ENCODE data around the gene RNF26. TPM values are rescaled to one million over a fixed set of nuclear protein-coding genes. Genes with fewer than 3 reads are reported as not detected.
A peak's percentile ranks its signal among the peaks of the same experiment; 100 is the strongest.

Gene RNF26
- polyA plus RNA-seq, 4 donors = 28.1 to 40.8 (median 32.7) TPM

DNA sequence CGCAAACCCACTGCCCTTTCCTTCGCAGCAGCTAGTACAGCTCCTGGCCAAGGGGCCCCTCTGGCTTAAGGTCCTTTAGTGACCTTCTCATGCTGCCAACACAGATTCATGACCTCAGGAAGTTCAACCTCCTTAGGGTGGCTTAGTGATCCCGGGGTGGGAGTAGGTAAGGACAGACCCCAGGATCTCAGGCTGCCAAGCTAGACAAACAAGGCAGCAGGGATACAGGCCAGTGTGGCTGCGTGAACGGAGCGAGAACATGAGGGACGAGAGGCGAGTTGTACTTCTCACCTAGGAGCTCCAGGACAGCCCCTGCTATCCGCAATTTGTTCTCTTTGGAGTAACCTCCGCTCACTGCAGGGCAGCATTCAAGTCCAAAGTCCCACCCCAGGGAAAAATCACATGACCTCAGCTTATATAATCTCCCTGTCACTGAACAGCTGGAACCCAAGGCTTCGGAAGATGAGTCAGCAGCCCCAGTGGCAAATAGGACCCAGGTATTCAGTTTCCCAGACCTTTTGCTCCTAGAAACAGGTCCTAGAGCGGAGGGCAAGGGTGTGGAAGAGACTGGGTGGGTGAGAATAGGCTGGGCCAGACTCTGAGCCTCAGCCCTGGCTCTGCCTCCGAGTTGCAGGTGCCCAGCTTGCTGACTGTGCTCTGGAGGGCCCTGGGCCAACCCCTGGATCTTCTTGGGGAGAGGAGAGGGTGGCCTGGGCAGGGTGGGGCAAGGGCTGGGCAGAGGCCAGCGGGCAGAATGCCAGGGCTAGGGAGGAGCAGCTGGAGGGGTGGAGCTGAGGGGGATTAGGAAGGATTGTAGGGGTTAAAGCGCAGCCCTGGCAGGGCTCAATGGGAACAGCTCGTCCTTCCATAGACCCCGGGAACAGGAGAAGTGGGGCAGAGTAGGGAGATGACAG lies 34.1 kb downstream of the RNF26 start:
- no peak for DNase-seq (ENCODE audit: low read depth in 4 of 4, low spot score in 2 of 4)

- DNase-seq (ENCODE audit: low read depth in 4 of 4, low spot score in 2 of 4) = no peak
Observed at GRCh38 chr11:119369132-119369925, 35.0 kb downstream of the RNF26 start.

DNA sequence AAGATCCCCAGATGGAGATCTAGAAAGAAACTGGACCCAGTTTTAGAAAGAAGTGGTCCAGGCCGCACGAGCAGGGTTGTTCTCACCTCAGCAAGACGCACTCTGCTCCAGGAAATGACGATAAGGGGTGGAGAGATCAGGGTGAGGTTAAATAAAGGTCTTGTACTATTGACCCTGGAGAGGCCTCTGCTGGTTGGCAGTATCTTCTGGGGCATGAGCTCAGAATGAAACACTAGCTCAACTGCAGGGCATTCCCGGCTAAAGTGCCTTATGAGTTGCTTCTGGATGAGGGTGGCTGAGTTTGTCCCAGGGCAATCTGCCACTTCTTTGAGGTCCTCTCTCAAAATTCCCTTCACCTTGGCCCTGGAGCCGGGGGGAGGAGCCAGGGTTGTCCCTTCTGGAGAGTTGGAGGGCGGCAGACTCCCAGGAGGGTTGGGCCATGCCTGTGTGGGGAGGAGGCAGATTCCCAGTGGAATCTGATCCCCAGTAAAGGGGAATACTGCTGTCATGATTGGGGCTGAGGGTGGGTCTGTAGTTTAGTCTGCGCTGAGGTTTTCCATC lies 36.2 kb downstream of the RNF26 start:
- no peak for DNase-seq (ENCODE audit: low read depth in 4 of 4, low spot score in 2 of 4)

GRCh38 chr11:119371067-119371601 lies 36.8 kb downstream of the RNF26 start:
- DNase-seq (ENCODE audit: low read depth in 4 of 4, low spot score in 2 of 4) = no peak

DNA sequence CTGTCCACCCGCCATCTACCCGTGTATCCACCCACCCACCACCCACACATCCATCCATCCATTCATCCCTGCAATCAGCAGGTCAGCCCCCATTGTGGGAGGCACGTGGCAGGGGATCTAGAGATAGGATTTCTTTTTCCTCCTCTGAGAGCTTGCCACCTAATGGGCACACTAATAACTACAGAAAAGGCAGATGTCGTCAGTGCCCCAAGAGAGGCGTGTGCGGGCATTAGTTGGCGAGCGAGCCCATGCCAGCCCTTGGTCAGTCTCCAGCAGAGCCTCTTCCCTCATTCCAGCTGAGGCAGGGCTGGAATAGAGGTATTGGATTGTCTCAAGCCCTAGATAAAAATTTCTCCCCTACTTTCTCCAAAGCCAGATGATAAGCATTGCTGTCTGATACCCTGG lies 37.5 kb downstream of the RNF26 start:
- DNase-seq (ENCODE audit: low read depth in 4 of 4, low spot score in 2 of 4) = no peak

DNA sequence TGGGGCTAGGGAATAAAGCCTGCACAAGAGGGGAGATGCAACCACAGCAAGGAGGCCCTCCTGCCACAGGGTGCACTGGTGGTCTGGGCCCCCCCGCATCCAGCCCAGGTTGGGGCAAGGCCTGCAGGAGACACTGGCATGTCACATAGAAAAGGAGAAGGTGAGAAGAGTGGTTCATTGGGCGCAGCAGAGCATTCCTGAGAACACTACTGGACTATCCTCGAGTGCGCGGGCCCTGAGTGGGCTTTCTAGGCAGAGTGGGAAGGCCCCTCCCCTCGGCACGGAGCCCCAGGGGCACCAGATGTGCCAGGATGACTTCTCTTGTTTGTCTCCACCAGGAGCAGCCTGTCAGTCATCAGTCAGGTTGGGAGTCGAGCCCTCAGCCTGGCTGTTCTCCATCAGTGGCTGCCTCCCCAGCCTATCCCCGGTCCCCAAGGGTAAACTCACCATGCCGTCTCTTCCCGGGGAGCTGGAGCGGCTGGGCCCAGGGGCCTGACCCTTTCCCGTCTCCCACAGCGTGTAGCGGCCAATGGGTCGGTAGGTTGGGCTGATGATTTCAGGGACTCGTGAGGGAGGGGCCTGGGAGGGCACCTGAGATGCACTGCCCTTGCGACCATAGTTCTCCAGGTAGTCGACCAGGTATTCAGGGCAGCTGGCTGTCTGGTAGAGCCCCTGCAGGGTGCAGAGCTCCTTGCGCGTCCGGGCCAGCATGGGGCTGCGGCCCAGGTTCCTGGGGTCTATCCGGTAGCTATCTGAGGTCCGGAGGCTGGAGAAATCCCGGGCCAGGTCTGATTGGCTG lies 38.1 kb downstream of the RNF26 start:
- DNase-seq (ENCODE audit: low read depth in 4 of 4, low spot score in 2 of 4) = no peak

- no peak for DNase-seq (ENCODE audit: low read depth in 4 of 4, low spot score in 2 of 4)
Observed at GRCh38 chr11:119373059-119373920, 39.0 kb downstream of the RNF26 start.

- peak in 1 of 4 donors; percentile 79 for DNase-seq (ENCODE audit: low read depth in 4 of 4, low spot score in 2 of 4)
Observed at GRCh38 chr11:119373921-119374631, 39.7 kb downstream of the RNF26 start.

GRCh38 chr11:119374632-119375336 lies 40.5 kb downstream of the RNF26 start:
- no peak for DNase-seq (ENCODE audit: low read depth in 4 of 4, low spot score in 2 of 4)

DNA sequence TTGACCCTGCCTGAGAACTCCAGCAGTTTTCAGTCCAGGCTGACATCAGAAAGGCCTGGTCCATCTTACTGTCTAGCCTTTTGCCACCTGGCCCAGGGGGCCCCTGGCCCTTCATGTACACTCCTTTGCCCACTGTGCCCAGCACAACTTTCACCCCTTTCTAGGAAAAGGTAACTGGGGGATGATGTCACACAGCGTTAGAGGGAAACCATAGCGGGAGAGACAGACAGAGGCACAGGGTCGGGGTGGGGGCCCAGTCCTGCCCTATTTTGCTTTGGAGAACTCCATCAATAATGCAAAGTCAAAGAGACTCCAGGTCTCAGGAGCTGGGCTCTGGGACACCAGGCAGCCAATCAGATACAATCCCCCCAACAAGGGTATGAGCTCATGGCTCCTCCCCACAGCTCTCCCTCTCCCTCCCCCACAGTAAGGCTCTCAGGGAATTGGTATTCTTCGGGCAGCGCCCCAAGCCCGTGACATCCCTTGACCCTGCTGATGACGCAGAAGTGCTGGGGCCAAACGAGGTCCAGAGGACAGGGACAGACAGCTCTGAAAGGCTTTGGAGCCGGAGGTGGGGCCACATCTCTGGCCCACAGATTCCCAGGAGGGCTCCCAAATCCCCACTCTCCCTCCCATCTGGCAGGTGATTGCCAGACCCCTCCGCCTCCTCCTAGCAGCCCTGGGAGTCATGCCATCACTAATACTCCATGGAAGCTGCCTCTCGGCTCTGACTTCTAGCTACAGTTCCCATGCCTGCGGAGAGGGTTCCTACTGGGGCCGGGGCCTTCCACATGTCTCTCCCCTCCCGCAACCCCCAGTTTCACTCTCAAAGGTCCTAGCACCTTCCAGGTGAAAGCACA lies 41.2 kb downstream of the RNF26 start:
- DNase-seq (ENCODE audit: low read depth in 4 of 4, low spot score in 2 of 4) = no peak

GRCh38 chr11:119376197-119376847 lies 42.0 kb downstream of the RNF26 start:
- DNase-seq (ENCODE audit: low read depth in 4 of 4, low spot score in 2 of 4) = no peak

GRCh38 chr11:119377112-119377901 lies 43.0 kb downstream of the RNF26 start:
- DNase-seq (ENCODE audit: low read depth in 4 of 4, low spot score in 2 of 4) = no peak

DNA sequence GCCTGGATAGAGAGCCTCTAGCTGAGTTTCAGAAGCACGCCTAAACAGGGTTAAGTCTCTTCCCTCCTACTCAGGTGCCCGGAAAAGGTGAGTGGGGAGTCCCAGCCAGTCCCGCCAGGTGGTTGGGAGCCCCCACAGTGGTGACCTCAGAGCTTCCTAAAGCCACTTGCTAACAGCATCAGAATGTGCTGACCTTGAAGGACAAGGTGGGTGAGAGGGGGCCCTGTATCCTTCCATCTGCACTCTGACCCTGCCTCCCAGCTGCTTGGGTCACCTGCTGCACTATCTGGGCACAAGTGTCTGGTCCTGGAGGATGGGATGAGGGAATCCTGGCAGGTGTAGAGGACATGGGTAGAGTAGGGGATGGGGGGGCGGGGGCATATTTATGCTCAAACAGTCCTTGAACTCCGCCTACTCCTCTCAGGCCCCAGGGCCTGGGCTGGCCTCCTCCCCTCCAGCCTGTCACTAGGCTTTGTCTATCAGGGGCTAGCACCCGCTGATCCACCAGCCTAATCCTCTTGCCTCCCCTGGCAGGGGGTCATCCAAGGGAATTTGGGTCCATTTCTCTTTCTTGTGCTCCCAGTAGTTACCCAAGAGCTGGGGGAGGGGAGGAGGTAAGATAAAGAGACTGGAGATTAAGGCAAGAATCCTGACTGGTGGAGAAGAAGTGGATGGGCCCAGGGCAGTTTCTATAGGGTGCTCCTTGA lies 43.8 kb downstream of the RNF26 start:
- DNase-seq (ENCODE audit: low read depth in 4 of 4, low spot score in 2 of 4) = no peak

GRCh38 chr11:119378851-119379465 lies 44.6 kb downstream of the RNF26 start:
- DNase-seq (ENCODE audit: low read depth in 4 of 4, low spot score in 2 of 4) = no peak

Measured in left renal cortex interstitium (tissue), 4 donors.